ENCODE data around the gene TTPAL.
A peak's percentile ranks its signal among the peaks of the same experiment; 100 is the strongest.

Gene TTPAL

GRCh38 chr20:44527716-44528199 lies 52.1 kb downstream of the TTPAL start:
- H3K36me3 ChIP-seq = no peaks in the 10 kb centered on the region
- no peak for DNase-seq
- H3K27me3 ChIP-seq = no peaks in the 10 kb centered on the region
- no peak overlapping the region for H3K4me3 ChIP-seq (ENCODE audit: low read depth, low read length)
- H3K4me1 ChIP-seq = no peaks in the 10 kb centered on the region
- H3K9me3 ChIP-seq = no peaks in the 10 kb centered on the region
- TF ChIP-seq CTCF (IDR thresholded peaks at IDR 0.05; ENCODE audit: low read depth, low read length) = no peak

- DNase-seq = no peak
- Histone ChIP-seq H3K27me3 (no peaks in the 10 kb centered on the region), H3K9me3 (no peaks in the 10 kb centered on the region), H3K36me3 (no peaks in the 10 kb centered on the region), H3K4me3 (ENCODE audit: low read depth, low read length) (no peak overlapping the region), H3K4me1 (no peaks in the 10 kb centered on the region)
- no peak for TF ChIP-seq CTCF (IDR thresholded peaks at IDR 0.05; ENCODE audit: low read depth, low read length)
Measured at GRCh38 chr20:44528309-44528708, 52.6 kb downstream of the TTPAL start.

- H3K9me3 ChIP-seq = no peaks in the 10 kb centered on the region
Measured at GRCh38 chr20:44532259-44532980, 56.7 kb downstream of the TTPAL start.

GRCh38 chr20:44532981-44533331 lies 57.3 kb downstream of the TTPAL start:
- Histone ChIP-seq H3K4me3 (ENCODE audit: low read depth, low read length) (no peak overlapping the region), H3K27me3 (no peaks in the 10 kb centered on the region), H3K9me3 (no peaks in the 10 kb centered on the region), H3K36me3 (no peaks in the 10 kb centered on the region), H3K4me1 (no peaks in the 10 kb centered on the region)
- DNase-seq = no peak
- no peak for TF ChIP-seq CTCF (IDR thresholded peaks at IDR 0.05; ENCODE audit: low read depth, low read length)

More at GRCh38 chr20:44532259-44532980, 56.7 kb downstream of the TTPAL start:
- no peaks in the 10 kb centered on the region for H3K27me3 ChIP-seq
- no peaks in the 10 kb centered on the region for H3K36me3 ChIP-seq
- TF ChIP-seq CTCF (IDR thresholded peaks at IDR 0.05; ENCODE audit: low read depth, low read length) = no peak
- no peaks in the 10 kb centered on the region for H3K4me1 ChIP-seq
- DNase-seq = no peak
- H3K4me3 ChIP-seq (ENCODE audit: low read depth, low read length) = peak overlapping the region; percentile 68

- no peaks in the 10 kb centered on the region for H3K36me3 ChIP-seq
- no peaks in the 10 kb centered on the region for H3K4me1 ChIP-seq
- H3K9me3 ChIP-seq = no peaks in the 10 kb centered on the region
- H3K27me3 ChIP-seq = no peaks in the 10 kb centered on the region
- no peak for TF ChIP-seq CTCF (IDR thresholded peaks at IDR 0.05; ENCODE audit: low read depth, low read length)
- no peak overlapping the region for H3K4me3 ChIP-seq (ENCODE audit: low read depth, low read length)
- no peak for DNase-seq
Measured at GRCh38 chr20:44533928-44534327, 58.3 kb downstream of the TTPAL start.

- DNase-seq = no peak
- Histone ChIP-seq H3K27me3 (no peaks in the 10 kb centered on the region), H3K9me3 (no peaks in the 10 kb centered on the region), H3K36me3 (no peaks in the 10 kb centered on the region), H3K4me1 (no peaks in the 10 kb centered on the region), H3K4me3 (ENCODE audit: low read depth, low read length) (no peak overlapping the region)
- TF ChIP-seq CTCF (IDR thresholded peaks at IDR 0.05; ENCODE audit: low read depth, low read length) = no peak
Measured at GRCh38 chr20:44536175-44536574, 60.5 kb downstream of the TTPAL start.
